HL-60 (cell line): ENCODE results near the gene TDRD3.

Source experiments
- DNase-seq, 2 experiments: peaks; one replicate each; pipeline ENCODE4 v3.0.0-alpha.2; 2010 to 2020; ENCODE audit warnings: low read depth in 1 of 2, low spot score in 1 of 2
- H3K27ac ChIP-seq: fragments of 250-450 bp; sonication (Bioruptor Pico); replicated peaks from 2 replicates; pipeline ENCODE4 v1.5.1; 2020; ENCODE audit warnings: mild to moderate bottlenecking, moderate library complexity
- H3K27me3 ChIP-seq: fragments of 250-450 bp; sonication (Bioruptor Pico); 2 replicates; pipeline ENCODE4 v1.5.1; 2021; ENCODE audit warnings: mild to moderate bottlenecking, moderate library complexity; ENCODE audit not compliant: insufficient read depth, poor library complexity, severe bottlenecking
- H3K4me3 ChIP-seq: replicated peaks from 2 replicates; pipeline ENCODE4 v1.5.1; 2011; ENCODE audit warnings: mild to moderate bottlenecking, control low read depth, low read length; ENCODE audit not compliant: insufficient read depth
- GABPA ChIP-seq: IDR thresholded peaks from 2 replicates; pipeline ENCODE4 v1.6.1; 2012; ENCODE audit warnings: low read depth
- POLR2AphosphoS5 ChIP-seq: IDR thresholded peaks from 2 replicates; pipeline ENCODE4 v1.6.1; 2012; ENCODE audit warnings: low read depth
- SPI1 ChIP-seq: IDR thresholded peaks from 2 replicates; pipeline ENCODE4 v1.6.1; 2012; ENCODE audit warnings: low read depth, mild to moderate bottlenecking, borderline replicate concordance
- TF ChIP-seq, protein P1 (sequence below): IDR thresholded peaks from one replicate; pipeline ENCODE4 v1.5.1; 2011; ENCODE audit warnings: low read length, control low read depth, inconsistent platforms; ENCODE audit not compliant: insufficient read depth
- TF ChIP-seq, protein P2 (sequence below): IDR thresholded peaks from 2 replicates; pipeline ENCODE4 v1.6.1; 2012; ENCODE audit warnings: low read depth; ENCODE audit not compliant: insufficient replicate concordance

TDRD3 gene

DNA sequence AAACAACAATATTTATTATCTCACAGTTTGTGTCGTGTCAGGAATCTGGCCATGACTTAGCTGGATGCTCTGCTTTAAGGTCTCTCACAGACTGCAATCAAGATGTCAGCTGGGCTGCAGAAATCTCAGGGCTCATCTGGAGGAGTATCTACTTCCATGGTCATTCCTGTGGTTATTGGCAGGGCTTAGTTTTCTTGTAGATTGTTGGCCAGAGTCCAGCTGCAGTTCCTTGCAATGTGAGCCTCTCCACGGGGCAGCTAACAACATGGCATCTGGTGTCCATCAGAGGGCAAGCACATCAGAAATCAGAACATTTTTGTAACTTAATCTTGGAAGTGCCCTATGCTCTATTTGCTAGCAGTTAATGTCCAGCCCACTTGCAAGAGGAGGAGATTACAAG is 45.7 kb upstream of the TDRD3 start:
- no peak overlapping the region for H3K4me3 ChIP-seq
- no peaks in the 10 kb centered on the region for H3K27me3 ChIP-seq
- TF ChIP-seq POLR2AphosphoS5 (no peak), GABPA (no peak), SPI1 (no peak)
- TF ChIP-seq, protein P1, sequence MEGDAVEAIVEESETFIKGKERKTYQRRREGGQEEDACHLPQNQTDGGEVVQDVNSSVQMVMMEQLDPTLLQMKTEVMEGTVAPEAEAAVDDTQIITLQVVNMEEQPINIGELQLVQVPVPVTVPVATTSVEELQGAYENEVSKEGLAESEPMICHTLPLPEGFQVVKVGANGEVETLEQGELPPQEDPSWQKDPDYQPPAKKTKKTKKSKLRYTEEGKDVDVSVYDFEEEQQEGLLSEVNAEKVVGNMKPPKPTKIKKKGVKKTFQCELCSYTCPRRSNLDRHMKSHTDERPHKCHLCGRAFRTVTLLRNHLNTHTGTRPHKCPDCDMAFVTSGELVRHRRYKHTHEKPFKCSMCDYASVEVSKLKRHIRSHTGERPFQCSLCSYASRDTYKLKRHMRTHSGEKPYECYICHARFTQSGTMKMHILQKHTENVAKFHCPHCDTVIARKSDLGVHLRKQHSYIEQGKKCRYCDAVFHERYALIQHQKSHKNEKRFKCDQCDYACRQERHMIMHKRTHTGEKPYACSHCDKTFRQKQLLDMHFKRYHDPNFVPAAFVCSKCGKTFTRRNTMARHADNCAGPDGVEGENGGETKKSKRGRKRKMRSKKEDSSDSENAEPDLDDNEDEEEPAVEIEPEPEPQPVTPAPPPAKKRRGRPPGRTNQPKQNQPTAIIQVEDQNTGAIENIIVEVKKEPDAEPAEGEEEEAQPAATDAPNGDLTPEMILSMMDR: no peak
- TF ChIP-seq, protein P2, sequence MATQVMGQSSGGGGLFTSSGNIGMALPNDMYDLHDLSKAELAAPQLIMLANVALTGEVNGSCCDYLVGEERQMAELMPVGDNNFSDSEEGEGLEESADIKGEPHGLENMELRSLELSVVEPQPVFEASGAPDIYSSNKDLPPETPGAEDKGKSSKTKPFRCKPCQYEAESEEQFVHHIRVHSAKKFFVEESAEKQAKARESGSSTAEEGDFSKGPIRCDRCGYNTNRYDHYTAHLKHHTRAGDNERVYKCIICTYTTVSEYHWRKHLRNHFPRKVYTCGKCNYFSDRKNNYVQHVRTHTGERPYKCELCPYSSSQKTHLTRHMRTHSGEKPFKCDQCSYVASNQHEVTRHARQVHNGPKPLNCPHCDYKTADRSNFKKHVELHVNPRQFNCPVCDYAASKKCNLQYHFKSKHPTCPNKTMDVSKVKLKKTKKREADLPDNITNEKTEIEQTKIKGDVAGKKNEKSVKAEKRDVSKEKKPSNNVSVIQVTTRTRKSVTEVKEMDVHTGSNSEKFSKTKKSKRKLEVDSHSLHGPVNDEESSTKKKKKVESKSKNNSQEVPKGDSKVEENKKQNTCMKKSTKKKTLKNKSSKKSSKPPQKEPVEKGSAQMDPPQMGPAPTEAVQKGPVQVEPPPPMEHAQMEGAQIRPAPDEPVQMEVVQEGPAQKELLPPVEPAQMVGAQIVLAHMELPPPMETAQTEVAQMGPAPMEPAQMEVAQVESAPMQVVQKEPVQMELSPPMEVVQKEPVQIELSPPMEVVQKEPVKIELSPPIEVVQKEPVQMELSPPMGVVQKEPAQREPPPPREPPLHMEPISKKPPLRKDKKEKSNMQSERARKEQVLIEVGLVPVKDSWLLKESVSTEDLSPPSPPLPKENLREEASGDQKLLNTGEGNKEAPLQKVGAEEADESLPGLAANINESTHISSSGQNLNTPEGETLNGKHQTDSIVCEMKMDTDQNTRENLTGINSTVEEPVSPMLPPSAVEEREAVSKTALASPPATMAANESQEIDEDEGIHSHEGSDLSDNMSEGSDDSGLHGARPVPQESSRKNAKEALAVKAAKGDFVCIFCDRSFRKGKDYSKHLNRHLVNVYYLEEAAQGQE: no peak
- no peak overlapping the region for H3K27ac ChIP-seq
- no peak for DNase-seq

DNA sequence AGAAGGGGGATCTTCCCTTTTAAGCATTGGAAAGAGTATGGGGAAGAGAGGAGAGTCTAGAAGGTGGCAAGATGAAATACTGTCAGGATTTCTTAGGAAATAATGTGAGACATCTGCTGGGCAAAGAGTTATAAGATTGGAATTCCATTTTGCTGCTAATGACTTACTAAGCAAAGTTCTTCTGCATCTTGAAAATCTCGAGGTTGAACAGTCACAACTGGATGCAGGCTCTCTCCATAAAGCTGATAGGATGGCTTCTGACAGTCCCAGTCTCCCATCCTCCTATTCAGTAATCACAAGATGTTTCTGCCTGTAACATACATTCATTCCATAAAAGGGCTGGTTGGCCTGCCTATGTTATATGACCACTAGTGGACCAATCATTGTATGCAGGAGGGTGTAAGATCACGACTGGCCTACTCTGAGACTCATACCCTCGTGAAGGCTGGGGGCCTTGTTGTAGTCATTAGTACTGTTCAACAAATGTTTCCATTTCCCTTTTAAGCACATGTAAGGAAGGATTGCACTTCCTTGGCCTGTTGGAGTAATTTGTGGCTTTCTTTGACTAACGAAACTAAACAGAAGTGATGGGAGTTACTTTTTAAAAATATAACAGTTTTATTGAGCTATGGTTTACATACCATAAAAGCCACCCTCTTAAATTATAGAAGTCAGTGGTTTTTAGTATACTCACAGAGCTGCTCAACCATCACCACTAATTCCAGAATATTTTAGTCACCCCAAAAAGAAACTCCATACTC is 45.0 kb upstream of the TDRD3 start:
- no peak for TF ChIP-seq POLR2AphosphoS5
- TF ChIP-seq, protein P2: no peak
- TF ChIP-seq, protein P1: no peak
- no peak for TF ChIP-seq SPI1
- no peak for TF ChIP-seq GABPA
- H3K27me3 ChIP-seq: no peaks in the 10 kb centered on the region
- H3K27ac ChIP-seq: no peak overlapping the region
- no peak for DNase-seq
- H3K4me3 ChIP-seq: no peak overlapping the region

DNA sequence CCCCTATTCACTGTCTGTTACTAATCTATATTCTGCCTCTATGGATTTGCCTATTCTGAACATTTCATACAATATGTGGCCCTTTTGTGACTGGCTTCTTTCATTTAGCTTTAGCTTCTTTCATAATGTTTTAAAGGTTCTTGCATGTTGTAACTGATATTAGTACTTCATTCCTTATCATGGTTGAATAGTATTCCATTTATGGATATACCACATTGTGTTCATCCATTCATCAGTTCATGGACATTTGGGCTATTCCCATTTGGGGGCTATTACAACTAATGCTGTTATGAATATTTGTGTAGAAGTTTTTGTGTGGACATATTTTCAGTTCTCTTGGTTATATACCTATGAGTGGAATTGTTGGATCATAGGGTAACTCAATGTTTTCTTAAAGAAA is 44.4 kb upstream of the TDRD3 start:
- no peaks in the 10 kb centered on the region for H3K27me3 ChIP-seq
- TF ChIP-seq, protein P1: no peak
- TF ChIP-seq GABPA (no peak), POLR2AphosphoS5 (no peak), SPI1 (no peak)
- TF ChIP-seq, protein P2: no peak
- no peak for DNase-seq
- no peak overlapping the region for H3K4me3 ChIP-seq
- no peak overlapping the region for H3K27ac ChIP-seq
